GM18502 (cell line): ENCODE results near the gene BLTP2.
"Not testable (repeated sequence)": the region's sequence is repeated elsewhere in the genome, so short reads cannot be mapped to it uniquely, and the experiment has no call there.

Source experiments
- ATAC-seq: cut with Tn5 transposase; IDR thresholded peaks from one replicate; pipeline ENCODE4 v1.9.1; 2021; ENCODE audit warnings: mild to moderate bottlenecking; ENCODE audit not compliant: unreplicated experiment, poor library complexity

Gene BLTP2

GRCh38 chr17:28648698-28649097 is 3.7 kb upstream of the BLTP2 start:
- ATAC-seq: no peak

- ATAC-seq: no peak
Observed at GRCh38 chr17:28646039-28646754, 1.2 kb upstream of the BLTP2 start.

DNA sequence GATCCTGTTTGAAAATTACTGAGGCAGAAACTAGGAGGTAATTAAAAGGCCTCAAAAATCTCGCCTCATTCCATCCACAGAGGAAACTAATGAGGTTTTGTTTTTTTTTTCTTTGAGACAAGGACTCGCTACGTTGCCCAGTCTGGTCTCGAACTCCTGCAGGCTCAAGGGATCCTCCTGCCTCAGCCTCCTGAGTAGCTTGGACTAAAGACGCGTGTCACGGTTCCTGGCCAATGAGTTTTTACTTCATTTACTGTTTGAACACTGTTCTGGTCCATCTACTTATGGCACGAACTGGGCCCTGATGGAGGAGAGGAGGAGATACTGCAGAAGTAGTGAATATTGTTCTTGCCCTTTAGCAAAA is 600 bp upstream of the BLTP2 start:
- ATAC-seq: no peak

DNA sequence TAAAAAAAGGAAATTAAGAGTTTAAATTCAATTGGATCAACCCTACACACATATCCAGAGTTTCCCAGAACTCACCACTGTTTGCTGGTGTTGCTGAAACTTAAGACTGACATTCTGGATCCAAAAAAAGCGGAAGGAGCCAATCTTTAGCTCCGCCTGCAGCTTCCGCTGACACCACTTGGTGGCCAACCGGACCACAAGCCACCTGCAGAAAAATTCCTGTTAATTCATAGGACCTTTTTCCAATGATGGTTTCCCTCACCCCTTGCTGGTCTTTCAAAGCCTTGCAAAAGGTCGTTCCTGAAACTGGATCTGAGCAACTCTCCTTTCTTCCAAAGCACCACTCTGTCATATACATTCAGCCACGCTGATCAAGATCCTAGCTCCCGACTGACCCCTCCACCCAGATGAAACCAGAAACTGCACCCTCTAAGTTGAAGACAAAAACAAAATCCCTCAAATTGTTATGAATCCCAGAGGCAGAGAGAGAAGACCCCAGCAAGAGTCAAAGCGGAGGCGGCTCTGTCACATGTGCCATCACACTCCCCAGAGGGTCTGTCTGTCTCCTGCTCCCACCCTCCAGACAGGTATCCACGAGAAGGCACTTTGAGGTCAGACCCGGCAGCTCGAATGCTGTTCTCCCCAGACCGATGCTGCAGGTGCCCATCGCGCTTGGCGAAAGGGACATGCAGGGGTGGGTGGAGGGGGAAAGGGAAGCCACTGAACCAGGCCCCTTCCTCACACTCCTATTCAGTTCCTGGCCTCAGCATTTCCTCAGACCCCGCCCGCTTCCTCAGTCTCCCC is 773 bp downstream of the BLTP2 start:
- peak; percentile 17 for ATAC-seq

DNA sequence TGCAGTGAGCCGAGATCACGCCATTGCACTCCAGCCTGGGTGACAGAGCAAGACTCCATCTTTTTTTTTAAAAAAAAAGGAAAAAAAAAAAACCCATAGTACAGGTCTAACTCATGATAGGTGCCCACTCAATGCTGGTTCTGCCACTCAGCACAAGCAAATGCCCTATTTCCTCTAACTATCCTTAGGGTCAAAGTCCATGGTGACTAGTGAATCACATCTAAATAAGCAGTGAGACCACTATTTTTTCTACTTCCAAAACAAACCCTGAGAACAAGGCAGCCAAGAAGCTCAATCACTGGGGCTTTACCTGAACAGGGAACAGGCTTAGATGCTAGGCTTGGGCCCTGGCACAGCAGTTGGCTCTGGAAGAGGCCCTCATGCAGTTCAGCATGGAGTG is 3.4 kb downstream of the BLTP2 start:
- ATAC-seq: no peak

DNA sequence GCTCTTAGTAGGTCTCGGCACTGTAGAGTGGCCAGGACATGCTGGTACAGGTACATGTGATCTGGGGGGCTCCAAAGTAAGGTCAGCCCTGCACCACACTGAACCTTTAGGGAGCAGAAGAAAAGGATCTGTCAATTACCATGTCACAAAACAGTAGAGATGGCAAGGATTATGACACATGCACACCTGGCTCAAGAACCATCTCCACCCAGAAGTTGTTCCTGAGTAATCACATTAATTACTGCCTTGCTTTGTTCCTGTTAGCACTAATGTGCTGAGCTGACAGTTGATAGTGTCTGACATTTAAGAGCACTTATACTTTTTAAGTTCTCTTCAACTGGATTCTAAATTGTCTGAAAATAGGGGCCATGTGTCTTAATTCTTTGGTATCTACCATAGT is 9.5 kb downstream of the BLTP2 start:
- no peak for ATAC-seq

DNA sequence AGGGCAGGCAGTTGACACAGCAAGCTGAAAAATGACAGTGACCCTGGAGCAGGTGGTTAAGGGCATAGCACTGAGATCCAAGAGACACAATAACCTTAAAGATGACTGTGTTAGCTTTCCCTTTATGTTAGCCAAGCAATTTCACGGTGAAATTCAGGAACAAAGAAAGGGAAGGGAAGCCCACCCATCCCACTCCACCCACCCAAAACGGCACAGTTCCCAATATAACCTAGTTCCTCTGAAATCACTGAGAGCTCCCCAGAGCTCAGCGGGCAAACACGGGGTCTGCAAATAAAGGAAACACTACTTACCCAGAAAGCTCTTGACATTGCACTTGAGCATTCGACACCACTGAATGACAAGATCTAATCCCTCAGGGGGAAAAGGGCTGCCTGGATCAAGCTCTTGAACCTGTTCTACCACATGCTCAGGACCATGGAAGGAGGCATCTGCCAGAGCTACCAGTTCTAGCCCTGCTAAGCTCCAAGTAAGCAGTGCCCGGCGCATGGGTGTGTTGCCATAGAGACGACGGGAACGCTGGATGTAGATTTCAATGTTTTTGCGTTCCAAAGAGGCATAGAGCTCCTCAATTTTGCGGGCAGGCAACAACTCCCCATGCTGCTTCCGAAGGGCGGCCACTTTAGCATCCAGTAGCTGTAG is 10.6 kb downstream of the BLTP2 start:
- ATAC-seq: no peak

GRCh38 chr17:28626818-28627217 is 18.1 kb downstream of the BLTP2 start:
- ATAC-seq: no peak

- ATAC-seq: no peak
Observed at GRCh38 chr17:28624148-28624547, 20.8 kb downstream of the BLTP2 start.

DNA sequence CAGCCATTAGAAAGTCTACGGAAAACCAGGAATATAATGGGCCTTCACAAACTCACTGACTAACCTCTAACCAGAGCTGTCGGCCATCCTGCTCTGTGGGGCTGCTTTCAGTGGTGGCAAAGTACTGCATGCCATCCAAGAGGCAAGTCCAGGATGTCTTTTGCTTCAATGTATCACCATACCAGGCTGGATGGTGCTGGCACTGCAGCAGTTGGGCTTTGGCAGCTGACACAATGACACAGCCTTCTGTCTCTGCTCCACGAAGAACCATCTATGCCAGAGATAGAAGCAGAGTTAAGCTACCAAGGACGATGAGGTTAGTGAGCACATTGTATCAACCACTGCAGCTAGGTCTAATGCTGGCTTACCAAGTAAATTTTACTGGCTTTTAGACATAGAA is 21.3 kb downstream of the BLTP2 start:
- ATAC-seq: no peak

DNA sequence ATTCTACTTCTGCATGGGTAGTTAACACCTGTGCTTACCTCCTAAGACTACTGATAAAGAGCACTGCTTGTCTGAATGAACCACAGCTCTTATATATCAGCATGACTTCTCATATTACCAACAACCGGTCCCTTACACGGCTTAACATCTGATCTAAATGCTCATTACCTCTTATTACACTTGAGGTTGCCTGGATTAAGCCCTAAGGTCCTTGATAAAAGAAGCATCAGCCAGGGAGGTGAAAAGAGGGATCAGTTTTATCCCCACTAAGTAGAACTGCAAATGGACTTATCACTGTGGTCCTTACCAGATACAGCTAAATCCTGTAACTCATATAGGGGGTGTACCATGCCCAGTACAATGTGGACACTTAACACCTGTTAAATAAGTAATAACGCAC is 22.8 kb downstream of the BLTP2 start:
- ATAC-seq: no peak

DNA sequence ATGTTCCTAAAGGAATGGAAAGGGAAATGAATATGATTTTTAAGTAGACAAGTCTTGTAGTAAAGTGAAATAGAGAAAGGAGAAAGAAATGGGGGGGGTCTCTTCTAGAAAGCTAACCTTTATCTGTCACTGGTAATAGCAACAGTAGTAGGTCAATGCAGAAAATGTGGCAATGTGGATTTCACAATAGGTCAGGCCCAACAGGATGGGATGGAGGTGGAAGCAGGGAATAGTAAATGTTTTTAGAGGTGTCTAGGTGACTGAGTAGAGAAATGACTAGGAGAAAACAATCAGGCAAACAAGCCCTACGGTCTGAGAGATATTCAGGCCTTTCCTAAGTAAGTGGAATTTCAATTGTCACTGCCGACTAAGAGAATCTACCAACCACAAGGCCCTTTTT is 24.9 kb downstream of the BLTP2 start:
- ATAC-seq: no peak

DNA sequence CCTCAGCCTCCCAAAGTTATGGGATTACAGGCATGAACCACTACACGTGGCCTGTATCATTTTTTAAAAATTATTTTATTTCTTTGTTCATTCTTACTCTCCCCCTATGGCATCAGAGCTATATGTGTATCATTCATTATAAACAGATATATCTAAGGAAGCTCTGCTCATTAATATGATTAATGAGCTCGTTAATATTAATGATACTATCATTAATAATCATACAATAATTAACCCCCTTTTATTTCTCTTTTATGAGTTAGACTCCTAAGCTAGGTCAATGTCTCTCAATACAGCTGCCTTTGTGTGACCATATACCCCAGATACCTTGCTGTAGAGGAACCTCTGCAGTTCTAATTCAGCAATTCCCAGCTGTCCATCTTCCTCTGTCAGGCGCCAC is 26.5 kb downstream of the BLTP2 start:
- ATAC-seq: no peak

GRCh38 chr17:28616281-28616680 is 28.7 kb downstream of the BLTP2 start:
- ATAC-seq: no peak

DNA sequence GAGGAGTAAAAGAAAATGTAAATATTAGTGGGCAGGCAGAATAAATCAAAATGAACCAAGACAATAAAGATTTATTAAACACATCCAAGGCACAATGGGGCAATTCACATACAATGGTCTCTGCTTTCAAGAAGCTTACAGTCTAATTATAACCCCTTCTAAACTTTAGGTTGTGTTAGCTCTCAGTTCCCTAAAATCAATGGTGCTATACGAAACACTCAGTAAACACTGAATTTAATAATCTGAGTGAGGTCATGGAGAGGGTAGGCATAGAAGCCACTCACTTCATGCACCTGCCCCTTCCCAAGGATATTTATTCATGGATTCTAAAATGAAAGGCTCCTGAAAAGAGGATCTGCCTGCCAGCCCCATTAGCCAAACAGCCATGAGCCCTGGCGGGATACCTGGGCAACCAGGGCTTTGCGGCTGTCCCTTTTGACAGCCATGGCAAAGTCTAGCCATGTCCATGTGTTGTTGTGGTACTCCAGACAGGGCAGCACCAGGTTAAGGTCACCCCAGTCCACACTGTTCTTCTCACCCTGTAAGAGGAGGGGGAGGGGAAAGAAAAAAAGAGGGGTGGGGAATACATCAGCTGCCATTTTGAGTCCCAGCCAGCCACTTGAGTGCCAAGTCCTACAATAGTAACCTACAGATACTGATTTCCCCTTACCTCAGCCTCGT is 29.6 kb downstream of the BLTP2 start:
- ATAC-seq: no peak

GRCh38 chr17:28613931-28614381 is 31.0 kb downstream of the BLTP2 start, which contains the start of gene RSKR:
TSS of gene RSKR (minus strand) at chr17:28614185. CDS start at chr17:28614161, 24 bp downstream.
- ATAC-seq: no peak

DNA sequence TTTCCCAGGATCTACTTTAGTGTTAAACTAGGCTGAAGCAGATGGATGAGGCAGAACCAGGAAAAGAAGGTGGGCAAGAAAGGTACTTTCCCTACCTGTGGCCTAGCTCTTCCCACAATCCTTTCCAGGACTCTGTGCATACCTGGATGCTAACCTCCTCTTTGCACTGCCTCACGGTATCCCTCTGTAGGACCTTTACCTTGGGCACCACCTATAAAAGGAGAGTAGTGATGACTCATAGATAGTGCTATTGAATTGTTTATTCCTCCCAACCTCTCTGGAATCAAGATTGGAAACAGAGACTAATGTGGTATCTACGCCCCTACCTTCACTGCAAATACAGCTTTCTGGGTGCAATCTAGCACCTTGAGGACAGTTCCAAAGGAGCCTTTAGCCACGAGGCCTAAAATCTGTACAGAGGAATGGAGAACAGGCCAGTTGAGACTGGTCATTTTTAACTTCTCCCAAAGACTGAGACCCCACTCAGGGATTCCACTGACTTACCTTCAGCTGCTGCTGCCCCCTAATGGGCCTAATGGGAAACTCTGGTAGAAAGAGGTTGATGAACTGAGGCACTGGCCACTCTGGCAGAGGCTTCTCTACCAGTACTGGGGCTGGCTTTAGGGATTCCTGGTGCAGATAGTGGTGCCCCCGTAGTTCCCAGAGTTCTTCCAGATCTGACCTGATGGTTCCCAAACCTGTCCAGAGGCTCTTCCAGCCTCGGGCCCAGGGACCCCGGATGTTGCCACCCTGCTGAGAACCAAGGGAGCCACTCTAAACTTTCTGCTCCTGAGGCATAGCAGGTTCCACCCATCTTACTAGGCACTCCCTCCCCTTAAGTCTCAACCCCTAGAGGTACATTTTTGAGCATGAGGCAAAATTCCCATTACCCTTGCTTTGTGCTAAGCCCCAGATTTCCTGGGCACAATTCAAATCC is 31.8 kb downstream of the BLTP2 start:
- ATAC-seq: no peak

GRCh38 chr17:28612531-28612930 is 32.4 kb downstream of the BLTP2 start:
- ATAC-seq: no peak

GRCh38 chr17:28610376-28610775 is 34.6 kb downstream of the BLTP2 start:
- no peak for ATAC-seq

DNA sequence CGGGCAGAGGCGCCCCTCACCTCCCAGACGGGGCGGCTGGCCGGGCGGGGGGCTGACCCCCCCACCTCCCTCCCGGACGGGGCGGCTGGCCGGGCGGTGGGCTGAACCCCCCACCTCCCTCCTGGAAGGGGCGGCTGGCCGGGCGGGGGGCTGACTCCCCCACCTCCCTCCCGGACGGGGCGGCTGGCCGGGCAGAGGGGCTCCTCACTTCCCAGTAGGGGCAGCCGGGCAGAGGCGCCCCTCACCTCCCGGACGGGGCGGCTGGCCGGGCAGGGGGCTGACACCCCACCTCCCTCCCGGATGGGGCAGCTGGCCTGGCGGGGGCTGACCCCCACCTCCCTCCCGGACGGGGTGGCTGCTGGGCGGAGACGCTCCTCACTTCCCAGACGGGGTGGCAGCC is 40.9 kb downstream of the BLTP2 start:
- not testable (repeated sequence) for ATAC-seq
